ENCODE data around the gene ARMH3. TPM values are rescaled to one million over a fixed set of nuclear protein-coding genes. Genes with fewer than 3 reads are reported as not detected.

The ARMH3 gene
- total and polyA plus RNA-seq, 2 experiments from 2014 or later, result 8.7 to 11.1 TPM

DNA sequence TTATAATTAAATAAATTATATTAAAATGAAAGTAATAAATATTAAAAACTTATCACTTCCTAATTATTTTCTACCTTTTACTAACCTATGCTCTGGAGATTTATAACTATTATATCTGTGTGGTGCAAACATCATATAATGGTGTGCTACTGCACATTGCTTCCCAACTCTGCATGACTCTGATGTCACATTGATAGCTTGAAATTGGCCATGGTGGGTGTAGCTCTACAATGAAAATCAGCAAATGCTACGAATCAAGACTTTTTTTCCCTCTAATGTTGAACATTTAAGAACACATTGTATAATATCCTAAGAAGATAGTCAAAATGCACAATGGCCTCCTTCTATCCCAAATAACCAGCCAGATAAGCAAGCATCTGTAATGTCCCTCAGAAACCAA, 99.1 kb downstream of the ARMH3 start:
- Mint-ChIP-seq H3K4me1 (no peaks in the 10 kb centered on the region; the same call in 2 of the 3 replicates), H3K4me3 (no peak overlapping the region), H3K36me3 (ENCODE audit: low read depth) (peaks cover 4% of the 10 kb centered on the region; the same call in 2 of the 3 replicates), H3K27ac (no peak overlapping the region), H3K9me3 (no peaks in the 10 kb centered on the region), H3K27me3 (ENCODE audit: insufficient read depth, low read depth, poor library complexity) (peaks cover 2% of the 10 kb centered on the region)
- no peaks in the 10 kb centered on the region for H3K36me3 ChIP-seq (ENCODE audit: insufficient read depth)
- no peaks in the 10 kb centered on the region for H3K79me2 ChIP-seq (replicated peaks; ENCODE audit: insufficient read depth)
- no peaks in the 10 kb centered on the region for H3K9me2 ChIP-seq (ENCODE audit: insufficient read depth)
- TF ChIP-seq JUNB (IDR thresholded peaks at IDR 0.05; ENCODE audit: unreplicated experiment), result no peak
- TF ChIP-seq EZH2phosphoT487 (IDR thresholded peaks at IDR 0.05; ENCODE audit: unreplicated experiment), result no peak
- no peak for TF ChIP-seq POLR2AphosphoS5 (IDR thresholded peaks at IDR 0.05; ENCODE audit: low read depth)
- no peak for TF ChIP-seq CREB1 (CRISPR knock-in tag; IDR thresholded peaks at IDR 0.05; ENCODE audit: low read depth)
- TF ChIP-seq, protein P1, sequence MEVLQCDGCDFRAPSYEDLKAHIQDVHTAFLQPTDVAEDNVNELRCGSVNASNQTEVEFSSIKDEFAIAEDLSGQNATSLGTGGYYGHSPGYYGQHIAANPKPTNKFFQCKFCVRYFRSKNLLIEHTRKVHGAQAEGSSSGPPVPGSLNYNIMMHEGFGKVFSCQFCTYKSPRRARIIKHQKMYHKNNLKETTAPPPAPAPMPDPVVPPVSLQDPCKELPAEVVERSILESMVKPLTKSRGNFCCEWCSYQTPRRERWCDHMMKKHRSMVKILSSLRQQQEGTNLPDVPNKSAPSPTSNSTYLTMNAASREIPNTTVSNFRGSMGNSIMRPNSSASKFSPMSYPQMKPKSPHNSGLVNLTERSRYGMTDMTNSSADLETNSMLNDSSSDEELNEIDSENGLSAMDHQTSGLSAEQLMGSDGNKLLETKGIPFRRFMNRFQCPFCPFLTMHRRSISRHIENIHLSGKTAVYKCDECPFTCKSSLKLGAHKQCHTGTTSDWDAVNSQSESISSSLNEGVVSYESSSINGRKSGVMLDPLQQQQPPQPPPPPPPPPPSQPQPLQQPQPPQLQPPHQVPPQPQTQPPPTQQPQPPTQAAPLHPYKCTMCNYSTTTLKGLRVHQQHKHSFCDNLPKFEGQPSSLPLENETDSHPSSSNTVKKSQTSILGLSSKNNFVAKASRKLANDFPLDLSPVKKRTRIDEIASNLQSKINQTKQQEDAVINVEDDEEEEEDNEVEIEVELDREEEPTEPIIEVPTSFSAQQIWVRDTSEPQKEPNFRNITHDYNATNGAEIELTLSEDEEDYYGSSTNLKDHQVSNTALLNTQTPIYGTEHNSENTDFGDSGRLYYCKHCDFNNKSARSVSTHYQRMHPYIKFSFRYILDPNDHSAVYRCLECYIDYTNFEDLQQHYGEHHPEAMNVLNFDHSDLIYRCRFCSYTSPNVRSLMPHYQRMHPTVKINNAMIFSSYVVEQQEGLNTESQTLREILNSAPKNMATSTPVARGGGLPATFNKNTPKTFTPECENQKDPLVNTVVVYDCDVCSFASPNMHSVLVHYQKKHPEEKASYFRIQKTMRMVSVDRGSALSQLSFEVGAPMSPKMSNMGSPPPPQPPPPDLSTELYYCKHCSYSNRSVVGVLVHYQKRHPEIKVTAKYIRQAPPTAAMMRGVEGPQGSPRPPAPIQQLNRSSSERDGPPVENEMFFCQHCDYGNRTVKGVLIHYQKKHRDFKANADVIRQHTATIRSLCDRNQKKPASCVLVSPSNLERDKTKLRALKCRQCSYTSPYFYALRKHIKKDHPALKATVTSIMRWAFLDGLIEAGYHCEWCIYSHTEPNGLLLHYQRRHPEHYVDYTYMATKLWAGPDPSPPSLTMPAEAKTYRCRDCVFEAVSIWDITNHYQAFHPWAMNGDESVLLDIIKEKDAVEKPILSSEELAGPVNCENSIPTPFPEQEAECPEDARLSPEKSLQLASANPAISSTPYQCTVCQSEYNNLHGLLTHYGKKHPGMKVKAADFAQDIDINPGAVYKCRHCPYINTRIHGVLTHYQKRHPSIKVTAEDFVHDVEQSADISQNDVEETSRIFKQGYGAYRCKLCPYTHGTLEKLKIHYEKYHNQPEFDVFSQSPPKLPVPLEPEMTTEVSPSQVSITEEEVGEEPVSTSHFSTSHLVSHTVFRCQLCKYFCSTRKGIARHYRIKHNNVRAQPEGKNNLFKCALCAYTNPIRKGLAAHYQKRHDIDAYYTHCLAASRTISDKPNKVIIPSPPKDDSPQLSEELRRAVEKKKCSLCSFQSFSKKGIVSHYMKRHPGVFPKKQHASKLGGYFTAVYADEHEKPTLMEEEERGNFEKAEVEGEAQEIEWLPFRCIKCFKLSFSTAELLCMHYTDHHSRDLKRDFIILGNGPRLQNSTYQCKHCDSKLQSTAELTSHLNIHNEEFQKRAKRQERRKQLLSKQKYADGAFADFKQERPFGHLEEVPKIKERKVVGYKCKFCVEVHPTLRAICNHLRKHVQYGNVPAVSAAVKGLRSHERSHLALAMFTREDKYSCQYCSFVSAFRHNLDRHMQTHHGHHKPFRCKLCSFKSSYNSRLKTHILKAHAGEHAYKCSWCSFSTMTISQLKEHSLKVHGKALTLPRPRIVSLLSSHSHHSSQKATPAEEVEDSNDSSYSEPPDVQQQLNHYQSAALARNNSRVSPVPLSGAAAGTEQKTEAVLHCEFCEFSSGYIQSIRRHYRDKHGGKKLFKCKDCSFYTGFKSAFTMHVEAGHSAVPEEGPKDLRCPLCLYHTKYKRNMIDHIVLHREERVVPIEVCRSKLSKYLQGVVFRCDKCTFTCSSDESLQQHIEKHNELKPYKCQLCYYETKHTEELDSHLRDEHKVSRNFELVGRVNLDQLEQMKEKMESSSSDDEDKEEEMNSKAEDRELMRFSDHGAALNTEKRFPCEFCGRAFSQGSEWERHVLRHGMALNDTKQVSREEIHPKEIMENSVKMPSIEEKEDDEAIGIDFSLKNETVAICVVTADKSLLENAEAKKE (CRISPR knock-in tag; IDR thresholded peaks at IDR 0.05), result no peak
- TF ChIP-seq, protein P2, sequence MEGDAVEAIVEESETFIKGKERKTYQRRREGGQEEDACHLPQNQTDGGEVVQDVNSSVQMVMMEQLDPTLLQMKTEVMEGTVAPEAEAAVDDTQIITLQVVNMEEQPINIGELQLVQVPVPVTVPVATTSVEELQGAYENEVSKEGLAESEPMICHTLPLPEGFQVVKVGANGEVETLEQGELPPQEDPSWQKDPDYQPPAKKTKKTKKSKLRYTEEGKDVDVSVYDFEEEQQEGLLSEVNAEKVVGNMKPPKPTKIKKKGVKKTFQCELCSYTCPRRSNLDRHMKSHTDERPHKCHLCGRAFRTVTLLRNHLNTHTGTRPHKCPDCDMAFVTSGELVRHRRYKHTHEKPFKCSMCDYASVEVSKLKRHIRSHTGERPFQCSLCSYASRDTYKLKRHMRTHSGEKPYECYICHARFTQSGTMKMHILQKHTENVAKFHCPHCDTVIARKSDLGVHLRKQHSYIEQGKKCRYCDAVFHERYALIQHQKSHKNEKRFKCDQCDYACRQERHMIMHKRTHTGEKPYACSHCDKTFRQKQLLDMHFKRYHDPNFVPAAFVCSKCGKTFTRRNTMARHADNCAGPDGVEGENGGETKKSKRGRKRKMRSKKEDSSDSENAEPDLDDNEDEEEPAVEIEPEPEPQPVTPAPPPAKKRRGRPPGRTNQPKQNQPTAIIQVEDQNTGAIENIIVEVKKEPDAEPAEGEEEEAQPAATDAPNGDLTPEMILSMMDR (conservative IDR thresholded peaks at IDR 0.05; ENCODE audit: low read depth in 2 of 2), result no peak
- no peak for TF ChIP-seq EZH2 (IDR thresholded peaks at IDR 0.05; ENCODE audit: low read depth, unreplicated experiment)
- no peak for TF ChIP-seq ZNF331 (CRISPR knock-in tag; IDR thresholded peaks at IDR 0.05; ENCODE audit: low read depth)
- TF ChIP-seq STAT1 (IDR thresholded peaks at IDR 0.05; ENCODE audit: unreplicated experiment), result no peak
- no peak for TF ChIP-seq NANOG (IDR thresholded peaks at IDR 0.05; ENCODE audit: borderline replicate concordance)
- TF ChIP-seq, protein P3, sequence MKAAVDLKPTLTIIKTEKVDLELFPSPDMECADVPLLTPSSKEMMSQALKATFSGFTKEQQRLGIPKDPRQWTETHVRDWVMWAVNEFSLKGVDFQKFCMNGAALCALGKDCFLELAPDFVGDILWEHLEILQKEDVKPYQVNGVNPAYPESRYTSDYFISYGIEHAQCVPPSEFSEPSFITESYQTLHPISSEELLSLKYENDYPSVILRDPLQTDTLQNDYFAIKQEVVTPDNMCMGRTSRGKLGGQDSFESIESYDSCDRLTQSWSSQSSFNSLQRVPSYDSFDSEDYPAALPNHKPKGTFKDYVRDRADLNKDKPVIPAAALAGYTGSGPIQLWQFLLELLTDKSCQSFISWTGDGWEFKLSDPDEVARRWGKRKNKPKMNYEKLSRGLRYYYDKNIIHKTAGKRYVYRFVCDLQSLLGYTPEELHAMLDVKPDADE (IDR thresholded peaks at IDR 0.05), result no peak
- TF ChIP-seq, protein P4, sequence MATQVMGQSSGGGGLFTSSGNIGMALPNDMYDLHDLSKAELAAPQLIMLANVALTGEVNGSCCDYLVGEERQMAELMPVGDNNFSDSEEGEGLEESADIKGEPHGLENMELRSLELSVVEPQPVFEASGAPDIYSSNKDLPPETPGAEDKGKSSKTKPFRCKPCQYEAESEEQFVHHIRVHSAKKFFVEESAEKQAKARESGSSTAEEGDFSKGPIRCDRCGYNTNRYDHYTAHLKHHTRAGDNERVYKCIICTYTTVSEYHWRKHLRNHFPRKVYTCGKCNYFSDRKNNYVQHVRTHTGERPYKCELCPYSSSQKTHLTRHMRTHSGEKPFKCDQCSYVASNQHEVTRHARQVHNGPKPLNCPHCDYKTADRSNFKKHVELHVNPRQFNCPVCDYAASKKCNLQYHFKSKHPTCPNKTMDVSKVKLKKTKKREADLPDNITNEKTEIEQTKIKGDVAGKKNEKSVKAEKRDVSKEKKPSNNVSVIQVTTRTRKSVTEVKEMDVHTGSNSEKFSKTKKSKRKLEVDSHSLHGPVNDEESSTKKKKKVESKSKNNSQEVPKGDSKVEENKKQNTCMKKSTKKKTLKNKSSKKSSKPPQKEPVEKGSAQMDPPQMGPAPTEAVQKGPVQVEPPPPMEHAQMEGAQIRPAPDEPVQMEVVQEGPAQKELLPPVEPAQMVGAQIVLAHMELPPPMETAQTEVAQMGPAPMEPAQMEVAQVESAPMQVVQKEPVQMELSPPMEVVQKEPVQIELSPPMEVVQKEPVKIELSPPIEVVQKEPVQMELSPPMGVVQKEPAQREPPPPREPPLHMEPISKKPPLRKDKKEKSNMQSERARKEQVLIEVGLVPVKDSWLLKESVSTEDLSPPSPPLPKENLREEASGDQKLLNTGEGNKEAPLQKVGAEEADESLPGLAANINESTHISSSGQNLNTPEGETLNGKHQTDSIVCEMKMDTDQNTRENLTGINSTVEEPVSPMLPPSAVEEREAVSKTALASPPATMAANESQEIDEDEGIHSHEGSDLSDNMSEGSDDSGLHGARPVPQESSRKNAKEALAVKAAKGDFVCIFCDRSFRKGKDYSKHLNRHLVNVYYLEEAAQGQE (IDR thresholded peaks at IDR 0.05; ENCODE audit: unreplicated experiment), result no peak
- TF ChIP-seq ZNF114 (CRISPR knock-in tag; IDR thresholded peaks at IDR 0.05), result no peak
- ATAC-seq (no peak), DNase-seq (ENCODE audit: low spot score) (no peak)
- 0 out of 2 replicates have a peak, but pooled peaks cover 3% of the 10 kb centered on the region for H4K20me1 ChIP-seq (replicated peaks; ENCODE audit: insufficient read depth)
- no peak overlapping the region for H3K27ac ChIP-seq (ENCODE audit: low read depth)
- no peak overlapping the region for H3K4me3 ChIP-seq
- H2AFZ ChIP-seq, result no peak overlapping the region
- H3K4me1 ChIP-seq (ENCODE audit: insufficient read depth), result no peaks in the 10 kb centered on the region
- H3K4me2 ChIP-seq, result no peak overlapping the region
- H3F3A ChIP-seq (replicated peaks; ENCODE audit: low read depth), result no peaks in the 10 kb centered on the region
- H3K27me3 ChIP-seq (ENCODE audit: insufficient read depth), result no peaks in the 10 kb centered on the region
